Measurements from ENCODE around the gene ITGA4.

ITGA4 gene

GRCh38 chr2:181419129-181419855 lies 37.9 kb upstream of the ITGA4 start:
- Histone ChIP-seq H3K9me2 (replicated peaks; ENCODE audit: low read depth, low read length) (no peaks in the 10 kb centered on the region), H3K27me3 (ENCODE audit: insufficient read depth, low read length, poor library complexity, severe bottlenecking) (no peaks in the 10 kb centered on the region), H2AFZ (ENCODE audit: low read length) (no peak overlapping the region), H3K4me1 (ENCODE audit: insufficient read depth, low read length, poor library complexity, severe bottlenecking) (peaks cover 26% of the 10 kb centered on the region), H3K4me3 (ENCODE audit: low read length, poor library complexity, severe bottlenecking) (no peak overlapping the region), H3K79me2 (ENCODE audit: insufficient read depth, low read length) (no peaks in the 10 kb centered on the region), H3F3A (ENCODE audit: low read depth) (no peaks in the 10 kb centered on the region), H4K20me1 (ENCODE audit: insufficient read depth, low read length, poor library complexity, severe bottlenecking) (no peaks in the 10 kb centered on the region), H3K36me3 (ENCODE audit: insufficient read depth, low read length) (no peaks in the 10 kb centered on the region), H3K9ac (ENCODE audit: low read depth, low read length, poor library complexity, severe bottlenecking) (no peak overlapping the region), H3K4me2 (ENCODE audit: low read depth, low read length, poor library complexity, severe bottlenecking) (no peak overlapping the region), H3K9me3 (ENCODE audit: insufficient read depth, low read depth, low read length) (0 out of 2 replicates have a peak, but pooled peaks cover 6% of the 10 kb centered on the region)
- TF ChIP-seq EZH2phosphoT487 (IDR thresholded peaks at IDR 0.05; ENCODE audit: borderline replicate concordance): no peak
- TF ChIP-seq CTCF (conservative IDR thresholded peaks at IDR 0.05; ENCODE audit: low read length): no peak

- no peaks in the 10 kb centered on the region for H3F3A ChIP-seq (ENCODE audit: low read depth)
- peak overlapping the region; percentile 9 for H3K9ac ChIP-seq (ENCODE audit: low read depth, low read length, poor library complexity, severe bottlenecking)
- H3K4me3 ChIP-seq (ENCODE audit: low read length, poor library complexity, severe bottlenecking): no peak overlapping the region
- H3K4me2 ChIP-seq (ENCODE audit: low read depth, low read length, poor library complexity, severe bottlenecking): peak overlapping the region; percentile 34
- no peaks in the 10 kb centered on the region for H3K79me2 ChIP-seq (ENCODE audit: insufficient read depth, low read length)
- peaks cover 27% of the 10 kb centered on the region for H3K4me1 ChIP-seq (ENCODE audit: insufficient read depth, low read length, poor library complexity, severe bottlenecking)
- H3K9me2 ChIP-seq (replicated peaks; ENCODE audit: low read depth, low read length): no peaks in the 10 kb centered on the region
- no peaks in the 10 kb centered on the region for H3K27me3 ChIP-seq (ENCODE audit: insufficient read depth, low read length, poor library complexity, severe bottlenecking)
- peak overlapping the region; percentile 56 for H2AFZ ChIP-seq (ENCODE audit: low read length)
- H3K9me3 ChIP-seq (ENCODE audit: insufficient read depth, low read depth, low read length): 0 out of 2 replicates have a peak, but pooled peaks cover 5% of the 10 kb centered on the region
- H4K20me1 ChIP-seq (ENCODE audit: insufficient read depth, low read length, poor library complexity, severe bottlenecking): no peaks in the 10 kb centered on the region
- H3K36me3 ChIP-seq (ENCODE audit: insufficient read depth, low read length): no peaks in the 10 kb centered on the region
- TF ChIP-seq CTCF (conservative IDR thresholded peaks at IDR 0.05; ENCODE audit: low read length): no peak
- no peak for TF ChIP-seq EZH2phosphoT487 (IDR thresholded peaks at IDR 0.05; ENCODE audit: borderline replicate concordance)
Measured at GRCh38 chr2:181420259-181421130, 36.7 kb upstream of the ITGA4 start.

GRCh38 chr2:181421131-181421458 lies 36.1 kb upstream of the ITGA4 start:
- Histone ChIP-seq H3K9ac (ENCODE audit: low read depth, low read length, poor library complexity, severe bottlenecking) (peak overlapping the region; percentile 9), H3K4me1 (ENCODE audit: insufficient read depth, low read length, poor library complexity, severe bottlenecking) (peaks cover 29% of the 10 kb centered on the region), H2AFZ (ENCODE audit: low read length) (peak overlapping the region; percentile 56), H3K9me2 (replicated peaks; ENCODE audit: low read depth, low read length) (no peaks in the 10 kb centered on the region), H3K4me2 (ENCODE audit: low read depth, low read length, poor library complexity, severe bottlenecking) (peak overlapping the region; percentile 34), H3K79me2 (ENCODE audit: insufficient read depth, low read length) (no peaks in the 10 kb centered on the region), H3F3A (ENCODE audit: low read depth) (no peaks in the 10 kb centered on the region), H3K27me3 (ENCODE audit: insufficient read depth, low read length, poor library complexity, severe bottlenecking) (no peaks in the 10 kb centered on the region), H4K20me1 (ENCODE audit: insufficient read depth, low read length, poor library complexity, severe bottlenecking) (no peaks in the 10 kb centered on the region), H3K9me3 (ENCODE audit: insufficient read depth, low read depth, low read length) (no peaks in the 10 kb centered on the region), H3K36me3 (ENCODE audit: insufficient read depth, low read length) (no peaks in the 10 kb centered on the region), H3K4me3 (ENCODE audit: low read length, poor library complexity, severe bottlenecking) (no peak overlapping the region)
- TF ChIP-seq EZH2phosphoT487 (IDR thresholded peaks at IDR 0.05; ENCODE audit: borderline replicate concordance) (no peak), CTCF (conservative IDR thresholded peaks at IDR 0.05; ENCODE audit: low read length) (no peak)
